Measurements from ENCODE around the gene GUCD1.

GUCD1 gene

GRCh38 chr22:24589518-24590030 lies 34.6 kb upstream of the GUCD1 start:
- DNase-seq, result no peak

GRCh38 chr22:24588757-24589481 lies 34.0 kb upstream of the GUCD1 start:
- DNase-seq, result no peak

DNA sequence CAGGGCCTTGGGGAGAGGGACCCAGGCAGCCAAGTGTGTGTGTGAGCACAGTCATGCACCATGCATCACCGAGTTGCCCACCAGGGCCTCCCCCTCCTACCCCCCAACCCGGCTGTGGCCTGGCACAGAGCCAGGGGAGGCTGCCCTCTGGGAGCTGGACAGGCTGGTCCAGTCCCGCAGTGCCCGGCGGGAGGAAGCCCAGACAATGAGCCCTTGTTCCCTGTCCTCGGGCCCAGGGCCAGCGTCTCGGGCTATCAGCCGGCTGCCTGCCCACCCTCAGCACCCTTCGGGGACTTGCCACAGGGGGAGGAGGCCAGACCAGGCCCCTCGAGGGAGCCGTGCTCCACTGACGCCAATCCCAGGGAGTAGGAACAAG lies 33.4 kb upstream of the GUCD1 start:
- DNase-seq, result no peak

- no peak for DNase-seq
These were observed 33.0 kb upstream of the GUCD1 start for GRCh38 chr22:24587948-24588347.

DNA sequence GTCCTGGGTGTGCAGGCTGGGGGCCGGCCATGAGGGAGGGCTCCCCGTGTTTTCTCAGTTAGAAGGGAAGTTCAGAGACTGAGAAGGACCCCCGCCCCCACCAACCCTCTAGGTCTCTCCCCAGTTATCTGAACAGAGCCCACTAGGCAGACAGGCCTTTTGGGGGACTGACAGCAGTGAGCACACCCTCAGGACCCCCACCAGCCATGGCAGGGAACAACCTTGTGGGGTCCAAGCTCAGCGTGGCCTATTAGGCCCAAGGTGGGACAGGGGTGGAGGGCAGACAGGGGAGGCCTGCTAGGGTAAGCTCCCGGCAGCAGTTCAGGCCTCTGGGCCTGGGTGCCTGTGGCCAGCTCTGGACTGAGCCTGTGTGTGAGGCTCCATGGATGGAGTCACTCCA lies 32.3 kb upstream of the GUCD1 start:
- DNase-seq, result no peak

DNA sequence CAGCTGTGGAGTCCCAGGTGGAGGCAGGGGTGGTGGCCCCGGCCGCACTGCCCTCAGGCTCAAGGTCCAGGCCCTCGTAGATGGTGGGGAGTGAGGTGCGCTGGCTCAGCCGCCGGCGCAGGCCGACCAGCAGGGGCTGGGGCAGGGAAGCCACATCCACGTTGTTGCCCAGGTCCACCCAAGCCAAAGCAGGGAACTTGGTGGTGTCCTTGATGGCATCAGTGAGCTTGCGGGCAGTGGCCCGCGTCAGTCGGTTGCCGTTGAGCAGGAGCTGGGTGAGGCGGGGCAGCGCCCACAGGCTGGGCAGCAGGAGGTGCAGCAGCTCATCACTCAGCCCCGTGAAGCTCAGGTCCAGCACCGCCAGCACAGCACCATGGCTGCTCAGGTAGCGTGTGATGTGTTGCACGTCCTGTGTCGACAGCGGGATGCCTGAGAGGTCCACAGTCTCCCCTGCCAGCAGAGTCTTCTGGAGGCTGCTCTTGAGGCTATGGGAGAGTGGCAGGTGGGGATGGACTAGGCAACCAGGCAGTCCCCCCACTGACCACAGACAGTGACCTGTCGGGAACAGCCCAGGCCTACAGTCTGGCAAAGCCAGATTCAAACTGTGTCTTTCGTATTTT lies 31.1 kb upstream of the GUCD1 start:
- DNase-seq, result no peak

DNA sequence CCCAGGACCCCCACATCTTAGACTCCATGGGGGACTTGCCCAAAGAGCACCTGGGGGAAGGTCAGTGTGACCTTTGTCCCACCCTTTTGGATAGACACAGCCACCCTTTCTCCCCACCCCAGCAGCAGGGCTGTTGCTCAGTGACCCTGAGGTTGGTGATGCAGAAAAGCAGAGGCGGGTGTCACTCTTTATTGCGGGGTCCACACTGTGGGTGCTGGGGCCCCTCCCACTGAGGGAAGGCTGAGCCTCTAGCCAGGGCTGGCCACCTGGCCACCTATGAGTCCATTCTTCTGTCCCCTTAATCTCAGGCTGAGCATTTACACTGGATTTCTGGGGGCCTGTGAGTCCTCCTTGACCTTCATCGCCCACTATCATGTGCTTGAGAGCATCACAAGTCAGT lies 30.5 kb upstream of the GUCD1 start:
- DNase-seq, result no peak

DNA sequence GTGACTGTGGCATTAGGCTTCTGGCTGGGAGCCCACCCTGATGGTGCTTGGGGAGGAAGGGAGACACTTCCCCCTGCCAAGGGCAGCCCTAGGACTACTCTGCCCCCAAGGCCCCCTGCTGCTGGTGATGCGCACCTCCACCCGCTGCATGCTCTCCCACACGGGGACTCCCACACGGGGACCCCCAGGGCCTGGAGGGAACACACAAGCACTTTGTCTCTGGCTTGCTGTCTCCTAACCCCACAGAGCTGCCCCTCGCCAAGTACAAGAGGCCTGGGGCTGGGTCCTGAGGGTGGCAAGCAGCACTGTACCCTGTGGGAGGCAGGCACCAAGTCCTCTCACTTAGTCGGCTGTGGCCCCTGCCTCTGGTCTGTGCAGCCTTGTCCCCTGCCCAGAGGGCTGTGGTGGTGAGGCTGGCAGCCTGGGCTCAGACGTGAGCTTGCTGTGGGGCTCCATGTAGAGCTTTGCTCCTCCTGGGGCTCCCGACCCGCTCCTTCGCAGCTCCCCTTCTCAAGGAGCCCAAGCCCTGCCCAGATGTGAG lies 30.0 kb upstream of the GUCD1 start:
- no peak for DNase-seq

DNA sequence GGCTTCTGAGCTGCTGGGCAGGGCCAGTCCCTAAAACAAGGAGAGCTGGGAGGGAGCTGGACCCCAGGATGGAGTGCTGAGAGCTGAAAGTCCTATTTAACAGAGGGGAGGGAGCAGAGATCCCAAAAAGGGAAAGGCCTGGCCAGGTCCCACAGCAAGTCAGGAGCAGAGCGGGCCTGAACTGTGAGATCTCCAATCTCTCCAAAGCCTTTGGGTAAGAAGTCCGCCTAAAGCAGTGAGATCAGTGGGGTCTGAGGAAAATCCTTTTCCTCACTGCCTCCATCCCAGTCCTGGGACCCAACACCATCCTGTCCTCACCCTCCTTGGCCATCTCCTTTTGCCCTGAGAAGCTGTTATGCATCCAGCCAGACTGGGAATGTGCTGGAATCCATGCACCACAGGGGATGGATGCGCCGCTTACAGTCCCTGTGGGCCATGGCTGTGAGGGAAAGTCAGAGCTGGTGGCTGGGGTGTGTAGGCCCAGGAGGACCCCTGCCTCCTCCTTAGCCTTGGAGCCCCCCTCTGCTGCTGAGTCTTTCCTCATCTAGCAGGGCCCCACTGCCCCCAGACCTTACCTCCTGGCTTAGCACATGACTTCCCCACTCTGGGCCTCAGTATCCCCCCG lies 29.3 kb upstream of the GUCD1 start:
- no peak for DNase-seq

- DNase-seq, result no peak
These were observed 28.6 kb upstream of the GUCD1 start for GRCh38 chr22:24583221-24584165.

DNA sequence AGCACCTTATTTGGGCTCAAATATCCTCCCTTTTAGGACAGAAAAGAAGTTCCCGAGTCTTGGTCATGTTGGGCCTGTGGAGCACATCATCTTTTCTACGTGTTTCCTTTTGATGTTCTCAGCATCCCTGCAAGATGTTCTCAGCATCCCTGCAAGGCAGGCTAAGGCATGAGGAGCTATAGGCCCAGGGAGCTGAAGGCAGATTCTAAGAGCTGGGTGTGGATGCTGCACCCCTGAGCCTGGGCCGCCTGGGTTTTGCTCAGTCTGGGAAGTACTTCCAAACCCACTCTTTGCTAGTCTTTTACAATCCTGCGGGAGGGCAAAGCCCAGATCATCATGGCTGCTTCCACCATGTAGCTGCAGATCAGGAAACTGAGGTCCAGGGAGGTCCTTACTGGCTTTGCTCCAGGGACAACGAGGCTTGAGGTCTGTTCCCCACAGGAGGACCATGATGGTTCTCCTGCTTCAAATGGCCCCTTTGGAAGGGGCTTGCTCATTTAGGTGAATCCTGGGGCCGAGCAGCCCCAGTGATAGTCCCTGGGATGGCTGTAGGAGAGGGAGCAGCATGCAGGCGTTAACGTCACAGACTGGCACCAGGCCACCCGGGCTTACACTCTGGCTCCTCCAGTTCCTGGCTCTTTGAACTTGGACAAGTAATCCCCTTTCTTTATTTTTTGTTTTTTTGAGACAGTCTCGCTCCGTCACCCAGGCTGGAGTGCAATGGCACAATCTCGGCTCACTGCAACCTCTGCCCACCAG lies 27.3 kb upstream of the GUCD1 start:
- no peak for DNase-seq

DNA sequence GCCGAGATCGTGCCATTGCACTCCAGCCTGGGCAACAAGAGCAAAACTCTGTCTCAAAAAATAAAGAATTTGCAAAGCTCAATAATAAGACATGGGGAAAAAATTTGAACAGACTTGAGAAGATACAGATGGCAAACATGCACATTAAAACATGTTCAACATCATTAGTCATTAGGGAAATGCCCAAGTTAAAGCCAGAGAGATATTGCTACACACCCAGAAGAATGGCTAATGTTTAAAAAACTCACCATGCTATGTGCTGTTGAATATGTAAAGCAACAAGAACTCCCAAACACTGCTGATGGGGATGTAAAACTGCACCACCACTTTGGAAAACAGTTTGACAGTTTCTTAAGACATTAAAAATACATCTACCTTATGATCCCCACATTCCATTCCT lies 25.3 kb upstream of the GUCD1 start:
- DNase-seq, result no peak

GRCh38 chr22:24579258-24579601 lies 24.3 kb upstream of the GUCD1 start:
- no peak for DNase-seq

DNA sequence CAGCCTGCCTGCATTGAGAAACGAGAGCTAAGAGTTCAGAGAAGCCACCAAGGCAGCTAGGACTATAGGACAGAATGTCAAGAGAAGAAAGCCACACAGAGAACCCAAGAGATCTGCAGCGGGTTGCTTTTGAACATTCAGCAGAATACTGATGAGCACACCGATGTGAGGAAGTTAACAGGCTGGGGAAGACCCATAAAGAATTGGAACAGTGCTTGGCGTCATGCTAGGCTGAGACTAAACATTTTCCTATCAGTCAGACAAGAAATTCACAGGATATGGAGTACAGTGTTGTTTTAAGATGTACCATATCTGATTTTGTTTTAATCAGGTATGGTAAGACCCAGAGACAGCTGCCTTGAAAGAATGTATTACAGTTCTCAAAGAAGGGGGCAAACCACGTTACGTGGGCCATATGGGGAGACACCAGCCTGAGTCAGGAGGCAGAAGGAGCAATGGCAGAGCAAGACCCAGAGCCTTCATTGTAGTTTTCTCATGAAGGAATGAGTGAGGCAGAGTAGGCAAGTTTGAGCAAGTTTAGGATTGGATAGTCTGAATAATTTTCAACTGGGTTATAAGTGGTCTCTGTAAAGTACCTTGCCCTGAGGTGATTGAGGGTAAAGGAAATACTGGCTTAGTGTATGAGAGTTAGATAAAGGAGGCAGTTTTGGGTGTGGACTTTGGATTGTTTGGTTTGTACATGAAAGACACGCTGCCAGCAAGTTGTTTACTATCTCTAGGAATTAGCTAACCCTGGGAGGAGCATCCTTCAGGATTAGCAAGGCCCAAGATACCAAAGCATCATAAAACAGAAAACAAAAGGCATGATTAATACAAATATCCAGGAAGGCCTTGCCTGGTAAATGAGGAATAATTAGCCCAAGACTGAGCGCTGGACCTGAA lies 23.7 kb upstream of the GUCD1 start:
- no peak for DNase-seq

GRCh38 chr22:24576778-24577177 lies 21.8 kb upstream of the GUCD1 start:
- no peak for DNase-seq

DNA sequence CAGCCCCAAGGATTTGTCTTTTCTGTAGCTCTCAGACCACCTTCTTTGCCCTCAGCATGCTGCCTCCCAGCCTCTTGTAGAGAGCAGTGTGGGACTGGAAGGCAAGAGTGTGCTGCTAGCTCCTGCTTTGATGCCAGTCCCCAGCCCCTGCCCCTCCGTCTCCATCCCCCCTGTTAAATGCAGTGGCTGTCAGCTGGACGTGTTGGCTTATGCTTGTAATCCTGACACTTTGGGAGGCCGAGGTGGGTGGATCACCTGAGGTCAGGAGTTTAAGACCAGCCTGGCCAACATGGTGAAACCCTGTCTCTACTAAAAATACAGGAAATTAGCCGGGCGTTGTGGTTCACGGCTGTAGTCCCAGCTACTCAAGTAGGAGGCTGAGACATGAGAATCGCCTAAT lies 16.3 kb upstream of the GUCD1 start:
- DNase-seq, result no peak

DNA sequence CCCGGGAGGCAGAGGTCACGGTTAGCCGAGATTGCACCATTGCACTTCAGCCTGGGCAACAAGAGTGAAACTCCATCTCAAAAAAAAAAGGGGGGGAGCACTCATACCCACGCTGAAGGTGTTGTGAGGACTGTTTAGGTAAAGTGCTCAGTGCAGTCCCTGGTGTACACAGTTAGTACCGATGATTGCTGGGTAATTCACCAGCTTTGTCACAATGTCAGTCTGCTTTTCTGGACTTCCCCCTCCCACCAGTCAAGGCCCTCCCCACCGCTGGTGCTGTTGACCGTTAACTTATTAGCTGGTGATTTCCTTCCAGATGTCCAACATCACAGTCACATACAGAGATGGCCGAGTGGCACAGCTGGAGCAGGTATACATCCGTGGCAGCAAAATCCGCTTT lies 12.7 kb upstream of the GUCD1 start:
- no peak for DNase-seq

GRCh38 chr22:24566899-24567511 lies 12.1 kb upstream of the GUCD1 start:
- DNase-seq, result no peak

DNA sequence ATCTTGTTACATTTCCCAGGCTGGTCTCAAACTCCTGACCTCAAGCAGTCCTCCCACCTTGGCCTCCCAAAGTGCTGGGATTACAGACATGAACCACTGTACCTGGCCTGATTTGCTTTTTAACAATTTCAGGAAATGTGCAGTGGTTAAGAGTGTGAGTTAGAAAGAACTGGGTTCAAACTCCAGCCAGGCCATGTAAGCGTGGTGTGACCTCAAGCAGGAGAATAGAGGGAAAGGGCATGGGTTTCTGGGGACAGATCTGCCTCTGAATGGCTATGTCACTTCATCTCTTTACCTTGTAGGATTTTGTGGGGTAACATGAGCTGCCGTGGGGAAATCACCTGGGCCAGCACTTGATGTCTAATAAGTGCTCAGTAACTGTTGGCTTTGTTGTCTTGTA lies 10.1 kb upstream of the GUCD1 start:
- DNase-seq, result no peak

DNA sequence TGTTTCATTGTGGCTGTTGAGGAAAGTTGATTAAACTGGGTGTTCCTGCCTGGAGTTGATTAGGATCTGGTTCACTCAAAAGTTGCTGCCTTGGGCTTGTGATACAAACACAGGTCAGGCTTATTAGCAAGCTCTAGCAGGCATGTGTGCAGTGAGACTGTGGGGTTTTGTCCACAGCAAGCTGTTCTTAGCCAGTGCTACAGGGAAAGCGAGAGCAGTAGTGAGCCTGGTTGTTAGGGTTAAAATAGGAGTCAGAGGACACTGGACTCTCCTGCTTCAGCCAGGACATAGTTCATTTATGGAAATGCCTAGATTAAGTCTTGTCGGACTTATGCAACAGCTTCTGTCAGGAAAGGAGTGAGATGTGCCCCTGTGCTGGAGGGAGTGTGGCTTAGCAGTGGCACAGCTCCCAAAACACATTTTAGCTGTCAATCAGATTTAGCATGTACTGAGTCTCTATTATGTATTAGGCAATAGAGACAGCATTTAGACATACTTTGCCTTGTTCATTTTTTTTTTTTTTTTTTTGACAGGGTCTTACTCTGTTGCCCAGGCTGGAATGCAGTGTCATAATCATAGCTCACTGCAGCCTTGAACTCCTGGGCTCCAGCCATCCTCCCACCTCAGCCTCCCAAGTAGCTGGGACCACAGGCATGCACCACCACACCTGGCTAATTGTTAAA lies 9.6 kb upstream of the GUCD1 start:
- no peak for DNase-seq
